Activated CD8-positive, alpha-beta memory T cell treated with anti-CD3 and anti-CD28 coated beads, Interleukin-2, amount 50 U/mL, for 48 hours (primary cell): Measurements from ENCODE around the gene ARPC2.
"Not testable (repeated sequence)": the region's sequence is repeated elsewhere in the genome, so short reads cannot be mapped to it uniquely, and the experiment has no call there.

Experiments
- DNase-seq: peaks from one replicate; pipeline ENCODE4 v3.0.0-alpha.2; 2020

The ARPC2 gene

GRCh38 chr2:218271865-218272530 is 55.0 kb downstream of the ARPC2 start:
- no peak for DNase-seq

GRCh38 chr2:218272531-218273212 is 55.7 kb downstream of the ARPC2 start:
- peak; percentile 85 for DNase-seq

- not testable (repeated sequence) for DNase-seq
Measured at GRCh38 chr2:218273214-218273907, 56.4 kb downstream of the ARPC2 start.

GRCh38 chr2:218273908-218274249 is 56.9 kb downstream of the ARPC2 start:
- DNase-seq = no peak

- no peak for DNase-seq
Measured at GRCh38 chr2:218274586-218274985, 57.6 kb downstream of the ARPC2 start.

GRCh38 chr2:218275371-218276072 is 58.5 kb downstream of the ARPC2 start:
- no peak for DNase-seq

GRCh38 chr2:218276986-218277755 is 60.2 kb downstream of the ARPC2 start:
- DNase-seq = no peak

GRCh38 chr2:218277921-218278320 is 60.9 kb downstream of the ARPC2 start:
- no peak for DNase-seq

GRCh38 chr2:218278531-218279360 is 61.8 kb downstream of the ARPC2 start:
- no peak for DNase-seq

GRCh38 chr2:218280260-218280870 is 63.4 kb downstream of the ARPC2 start:
- DNase-seq = no peak

GRCh38 chr2:218281449-218281848 is 64.5 kb downstream of the ARPC2 start:
- DNase-seq = no peak

GRCh38 chr2:218282173-218282991 is 65.4 kb downstream of the ARPC2 start:
- DNase-seq = no peak

GRCh38 chr2:218284106-218284811 is 67.3 kb downstream of the ARPC2 start:
- peak; percentile 76 for DNase-seq

- no peak for DNase-seq
Measured at GRCh38 chr2:218285604-218286003, 68.6 kb downstream of the ARPC2 start.

- DNase-seq = peak; percentile 83
Measured at GRCh38 chr2:218286570-218287459, 69.8 kb downstream of the ARPC2 start.

GRCh38 chr2:218289639-218290315 is 72.8 kb downstream of the ARPC2 start:
- no peak for DNase-seq

- no peak for DNase-seq
Measured at GRCh38 chr2:218290316-218291261, 73.6 kb downstream of the ARPC2 start.
